HPDE6-E6E7 (cell line): Measurements from ENCODE around the gene HOXB1.
A peak's percentile ranks its signal among the peaks of the same experiment; 100 is the strongest.
"Not testable (repeated sequence)": the region's sequence is repeated elsewhere in the genome, so short reads cannot be mapped to it uniquely, and the experiment has no call there.

Experiments
- DNase-seq: peaks from one replicate; pipeline ENCODE4 v3.0.0; 2011; ENCODE audit warnings: missing footprints; ENCODE audit errors: extremely low spot score

The HOXB1 gene

DNA sequence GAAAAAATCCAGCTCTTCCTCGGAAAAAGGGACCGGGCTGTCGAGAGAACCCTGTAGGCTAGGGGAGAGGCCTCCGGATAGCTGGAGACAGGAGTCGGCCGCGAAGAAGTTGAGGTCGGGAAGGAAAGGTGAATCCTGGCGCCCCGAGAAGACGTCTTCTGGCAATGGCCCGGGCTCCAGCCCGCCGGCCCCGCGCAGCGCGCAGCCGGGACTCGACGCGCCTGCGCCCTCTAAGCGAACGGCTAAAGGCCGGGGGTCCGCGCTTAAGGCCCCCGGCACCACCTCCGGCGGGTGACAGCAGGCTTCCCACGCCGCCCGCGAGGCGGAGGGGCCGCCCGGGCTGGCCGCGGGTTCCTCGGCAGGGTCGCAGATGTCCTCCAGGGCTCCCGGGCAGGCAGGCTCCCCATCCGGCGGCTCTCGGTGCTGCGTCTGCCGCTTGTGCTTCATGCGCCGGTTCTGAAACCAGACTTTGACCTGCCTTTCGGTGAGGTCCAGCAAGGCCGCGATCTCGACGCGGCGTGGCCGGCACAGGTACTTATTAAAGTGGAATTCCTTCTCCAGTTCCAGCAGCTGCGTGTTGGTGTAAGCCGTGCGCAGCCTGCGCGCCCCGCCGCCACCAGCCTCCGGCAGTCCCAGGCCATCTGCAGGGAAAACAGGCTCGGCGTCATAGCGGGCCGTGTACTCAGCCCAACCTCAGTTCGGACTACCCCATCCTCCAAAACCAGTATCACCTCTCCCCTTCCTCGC is 12.5 kb upstream of the HOXB1 start:
- peak; percentile 59 for DNase-seq

DNA sequence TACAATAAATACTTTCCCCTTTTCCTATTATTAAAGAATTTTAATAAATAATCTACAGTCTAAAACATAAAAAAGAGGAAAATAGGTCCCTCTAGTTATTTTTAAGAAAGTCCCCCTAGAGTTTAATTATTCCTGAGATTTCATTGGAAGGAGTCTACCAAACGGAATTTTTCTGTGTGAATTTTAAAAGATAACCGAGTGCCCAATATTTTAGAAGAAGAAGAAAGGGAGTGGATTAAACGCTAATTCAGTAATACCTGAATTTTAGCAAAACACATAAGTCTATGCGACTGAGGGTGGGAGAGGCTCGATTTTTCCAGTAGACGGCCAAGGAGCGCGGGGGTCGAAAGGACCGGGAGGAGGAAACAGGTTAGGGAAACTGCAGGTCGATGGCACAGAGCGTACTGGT is 11.9 kb upstream of the HOXB1 start:
- no peak for DNase-seq

DNA sequence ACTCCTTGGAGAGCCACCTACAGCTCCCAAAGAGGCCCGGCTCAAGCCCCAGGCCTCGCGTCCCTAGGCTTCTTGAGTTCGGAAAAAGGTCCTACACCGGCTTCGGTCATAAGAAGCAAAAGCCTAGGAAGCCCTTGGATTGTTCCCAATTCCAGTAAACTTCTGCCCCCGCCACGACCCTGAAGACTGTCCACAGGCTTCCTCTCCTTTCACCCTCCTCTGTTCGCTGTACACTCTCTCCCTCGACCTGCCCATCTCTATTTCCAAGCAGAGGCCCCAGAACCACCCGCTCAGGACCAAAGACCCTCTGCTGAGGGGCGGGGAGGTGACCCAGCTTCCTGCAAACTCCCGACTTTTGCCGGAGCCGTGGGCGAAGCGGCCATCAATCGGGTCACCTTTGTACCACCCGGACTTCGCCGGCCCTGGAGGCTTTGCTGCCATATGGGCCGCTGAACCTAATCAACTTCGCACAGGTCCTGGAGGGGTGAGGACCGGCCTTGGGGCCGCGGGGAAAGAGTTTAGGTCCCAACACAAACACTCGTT is 11.4 kb upstream of the HOXB1 start:
- DNase-seq: no peak

DNA sequence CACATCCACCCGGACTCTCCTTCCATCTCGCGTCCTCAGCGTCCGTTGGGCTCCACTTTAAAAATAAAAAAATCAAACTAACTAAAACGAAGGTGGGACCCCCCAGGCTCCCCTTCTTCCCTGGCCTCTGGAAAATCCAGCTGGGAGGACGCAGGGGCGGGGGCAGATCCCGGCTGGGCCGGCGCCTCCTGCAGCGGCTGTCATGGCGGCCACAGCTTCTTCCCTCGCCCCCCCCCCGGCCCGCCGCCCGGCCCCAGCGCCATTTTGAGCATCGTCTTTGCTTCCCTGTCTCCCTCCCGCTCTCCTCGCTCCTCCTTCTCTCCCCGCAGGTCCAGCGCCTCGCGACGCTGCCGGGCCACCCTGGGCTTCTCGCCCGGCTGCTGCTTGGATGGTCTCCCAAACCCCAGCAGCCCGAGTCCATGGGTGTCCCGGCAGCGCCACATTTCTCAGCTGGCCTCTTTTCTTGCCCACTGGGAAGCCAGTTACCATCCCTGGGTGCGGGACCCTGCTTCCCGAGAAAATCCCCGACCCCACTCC is 10.8 kb upstream of the HOXB1 start:
- DNase-seq: no peak

DNA sequence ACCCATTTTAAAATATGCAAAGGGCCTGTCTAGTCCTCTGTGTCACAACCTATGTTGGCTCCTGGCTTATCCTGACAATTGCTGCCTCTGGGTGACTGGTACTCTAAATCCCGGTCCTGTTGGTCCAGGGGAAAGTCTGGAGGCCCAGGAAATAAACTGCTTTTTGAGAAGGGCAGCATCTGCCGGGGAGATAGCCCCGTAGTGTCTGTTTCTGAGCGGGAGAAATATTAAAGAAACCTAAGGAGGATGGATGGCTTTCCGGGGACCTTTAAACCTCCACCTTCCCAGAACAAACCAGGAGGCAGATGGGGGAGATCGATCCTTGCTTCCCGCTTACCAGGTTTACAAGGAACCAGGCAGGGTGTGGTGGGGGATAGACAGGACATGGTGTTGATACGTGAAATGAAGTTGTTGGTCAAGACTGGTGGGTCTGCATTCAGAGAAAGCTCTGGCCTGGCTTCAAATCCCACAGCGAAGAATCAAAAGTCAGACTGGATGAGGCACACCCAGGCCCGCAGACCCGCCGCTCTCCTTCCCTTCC is 10.3 kb upstream of the HOXB1 start:
- DNase-seq: no peak

DNA sequence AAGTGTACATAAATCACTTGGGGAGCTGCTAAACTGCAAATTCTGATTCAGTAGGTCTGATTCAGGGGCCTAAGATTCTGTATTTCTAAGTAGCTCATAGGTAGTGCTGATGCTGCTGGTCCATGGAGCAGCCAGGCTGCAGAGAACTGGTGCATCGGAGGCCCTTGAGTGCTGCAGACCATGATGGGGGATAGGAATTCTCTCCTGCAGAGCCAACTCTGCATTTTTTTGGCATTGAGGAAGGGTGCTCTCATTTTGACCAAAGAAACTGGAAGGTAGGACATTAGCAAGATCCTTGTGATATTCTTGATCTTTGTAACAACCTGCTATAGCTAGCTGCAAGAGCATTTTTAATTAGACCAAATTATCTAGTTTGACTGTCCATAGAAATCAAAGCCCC is 9.4 kb upstream of the HOXB1 start:
- no peak for DNase-seq

DNA sequence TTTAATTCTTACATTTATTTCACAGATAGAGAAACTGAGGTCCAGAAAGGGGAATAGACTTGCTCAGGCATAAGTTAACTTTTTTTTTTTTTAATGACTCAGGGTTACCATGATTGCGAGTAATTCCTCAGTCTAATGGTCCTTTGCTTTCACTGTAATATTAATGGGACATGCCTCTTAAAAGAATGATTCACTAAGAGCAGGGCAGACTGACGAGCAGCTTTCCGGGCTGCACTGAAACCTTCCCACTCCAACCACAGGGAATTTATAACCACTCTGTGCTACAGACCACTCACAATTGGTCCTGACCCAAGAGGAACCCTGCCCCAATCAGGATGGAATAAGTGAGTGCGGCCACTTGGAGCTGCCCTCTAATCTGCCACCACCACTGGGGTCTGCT is 8.4 kb upstream of the HOXB1 start:
- DNase-seq: no peak

DNA sequence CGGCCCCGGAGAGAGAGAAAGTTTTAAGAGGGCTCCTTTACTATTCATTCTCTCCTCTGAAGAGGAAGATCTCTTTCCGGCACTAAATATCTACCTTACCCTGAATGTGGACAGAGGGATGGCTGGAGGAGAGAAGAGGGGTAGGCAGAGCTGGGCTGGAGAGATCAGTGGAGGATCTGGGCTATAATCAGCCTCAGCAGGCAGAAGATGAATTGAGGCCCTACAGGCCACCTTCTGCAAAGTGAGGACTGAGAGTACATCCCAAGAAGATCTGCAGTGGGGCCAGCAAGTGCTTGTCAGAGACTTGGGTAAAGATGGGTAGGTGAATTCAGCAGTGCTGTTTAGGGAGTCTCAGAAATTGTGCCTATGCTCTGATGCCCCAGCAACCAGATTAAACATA is 6.5 kb upstream of the HOXB1 start:
- no peak for DNase-seq

DNA sequence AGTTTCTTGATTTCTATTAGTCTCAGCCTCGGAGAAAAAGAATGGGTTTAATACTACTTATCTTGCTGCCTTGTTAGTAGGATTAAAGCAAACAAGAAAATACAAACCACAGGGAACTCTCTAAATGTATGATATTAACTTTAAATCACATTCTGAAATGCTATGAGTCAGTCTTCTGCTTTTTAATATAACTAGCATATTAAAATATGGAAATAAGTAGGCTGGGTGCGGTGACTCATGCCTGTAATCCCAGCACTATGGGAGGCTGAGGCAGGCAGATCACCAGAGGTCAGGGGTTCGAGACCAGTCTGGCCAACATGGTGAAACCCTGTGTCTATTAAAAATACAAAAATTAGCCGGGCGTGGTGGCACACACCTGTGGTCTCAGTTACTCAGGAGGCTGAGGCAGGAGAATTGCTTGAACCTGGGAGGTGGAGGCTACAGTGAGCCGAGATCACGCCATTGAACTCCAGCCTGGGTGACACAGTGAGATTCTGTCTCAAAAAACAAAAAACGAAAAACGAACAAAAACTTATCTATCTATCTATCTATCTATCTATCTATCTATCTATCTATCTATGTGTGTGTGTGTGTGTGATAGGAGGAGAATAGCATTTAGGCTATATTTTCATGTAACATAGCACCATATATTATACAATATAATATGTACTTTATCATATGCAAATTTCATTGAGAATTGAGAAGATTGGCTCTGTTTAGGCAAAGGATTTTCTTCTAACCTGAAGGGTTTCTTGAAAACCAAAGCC is 5.2 kb upstream of the HOXB1 start:
- DNase-seq: not testable (repeated sequence)

DNA sequence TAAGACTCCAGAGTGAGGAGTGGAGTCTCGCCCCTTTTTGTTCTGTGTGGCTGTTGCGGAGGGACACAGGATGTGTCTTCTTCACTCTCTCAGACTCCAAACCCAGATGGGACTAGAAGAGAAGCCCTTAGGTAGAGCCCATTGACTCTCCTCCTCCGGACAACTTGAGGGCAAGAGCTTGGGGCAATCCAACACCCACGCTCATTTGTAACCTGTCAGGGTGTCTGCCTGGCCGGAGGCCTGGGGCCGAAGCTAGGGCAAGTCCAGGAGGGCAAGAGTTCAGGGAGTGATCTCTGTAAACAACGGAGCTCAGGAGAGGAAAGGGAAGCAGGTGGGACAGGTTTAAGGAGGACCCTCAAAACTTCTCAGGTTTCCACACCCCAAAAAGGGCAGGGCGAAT is 1.4 kb upstream of the HOXB1 start:
- no peak for DNase-seq

DNA sequence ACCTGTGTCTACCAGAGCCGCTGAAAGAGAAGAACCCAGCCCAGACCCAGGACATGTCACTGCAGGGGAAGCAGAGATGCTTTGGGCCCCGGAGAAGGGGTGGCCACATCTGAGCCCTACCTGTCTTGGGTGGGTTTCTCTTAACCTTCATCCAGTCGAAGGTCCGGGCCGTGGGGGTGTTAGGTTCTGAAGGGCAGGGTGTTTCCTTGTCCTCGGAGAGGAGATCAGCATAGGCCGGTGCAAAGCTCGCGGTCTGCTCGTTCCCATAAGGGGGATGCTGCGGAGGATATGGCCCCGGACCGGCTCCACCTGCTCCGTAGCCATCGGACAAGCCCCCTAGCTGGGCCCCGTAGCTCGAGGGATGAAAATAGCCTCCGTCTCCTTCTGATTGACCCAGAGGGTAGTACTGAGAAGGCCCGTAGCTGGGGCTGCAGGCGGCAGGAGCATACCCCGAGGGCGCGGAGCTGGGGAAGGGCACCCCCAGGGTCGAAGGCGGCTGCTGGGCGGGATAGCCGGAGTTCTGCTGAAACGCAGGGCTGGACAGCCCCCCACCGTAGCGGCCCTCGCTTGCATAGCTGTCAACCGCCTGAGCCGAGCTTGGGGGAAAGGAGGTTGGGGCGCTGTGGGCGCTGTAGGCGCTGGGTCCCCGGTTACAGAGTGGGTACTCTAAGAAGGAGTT is 464 bp downstream of the HOXB1 start:
- no peak for DNase-seq

DNA sequence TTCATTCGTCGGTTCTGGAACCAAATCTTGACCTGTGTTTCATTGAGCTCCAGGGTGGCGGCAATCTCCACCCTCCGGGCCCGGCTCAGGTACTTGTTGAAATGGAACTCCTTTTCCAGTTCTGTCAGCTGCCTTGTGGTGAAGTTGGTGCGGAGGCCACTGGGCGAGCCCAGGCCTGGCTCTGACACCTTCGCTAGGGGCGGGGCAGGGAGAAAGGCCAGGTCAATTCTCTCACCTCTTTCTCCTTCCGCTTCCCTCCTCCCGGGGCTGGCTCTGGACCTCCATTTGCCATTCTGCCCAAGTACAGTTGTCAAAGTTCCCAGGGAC is 1.2 kb downstream of the HOXB1 start:
- DNase-seq: peak; percentile 63

DNA sequence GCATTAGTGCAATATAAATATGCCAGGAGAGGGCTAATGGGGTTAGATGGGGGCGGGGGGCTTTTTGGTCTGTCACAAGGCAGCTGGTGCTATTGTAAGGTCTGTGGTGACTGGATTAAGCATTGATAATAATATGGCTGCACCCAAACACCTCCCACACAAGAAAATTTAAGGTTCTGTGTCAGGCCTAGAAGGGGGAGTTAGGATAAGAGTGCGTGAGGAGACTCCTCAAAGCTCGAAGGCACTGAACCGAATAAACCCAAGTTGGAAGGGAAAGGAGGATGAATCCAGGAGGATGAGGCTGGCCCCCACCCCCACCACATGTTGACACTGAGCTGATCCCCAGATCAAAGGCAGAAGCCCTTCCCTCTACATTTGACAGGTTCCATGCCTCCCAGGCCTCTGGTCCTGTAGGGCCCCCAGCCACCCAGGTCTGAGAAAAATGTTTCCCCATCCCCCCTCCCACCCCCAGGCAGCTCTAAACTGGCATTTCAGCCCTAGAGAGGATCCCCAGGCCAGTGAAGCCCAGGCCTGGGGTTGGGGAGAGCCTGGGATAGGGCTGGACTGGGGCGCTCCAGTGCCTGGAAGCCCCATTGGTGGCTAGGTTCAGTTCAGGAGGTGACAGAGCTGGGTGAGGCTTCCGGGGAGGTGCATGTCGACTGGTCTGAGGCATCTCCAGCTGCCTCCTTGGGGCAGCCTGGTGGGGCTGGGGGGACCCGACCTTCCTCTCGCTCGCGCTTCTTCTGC is 1.7 kb downstream of the HOXB1 start:
- DNase-seq: no peak

DNA sequence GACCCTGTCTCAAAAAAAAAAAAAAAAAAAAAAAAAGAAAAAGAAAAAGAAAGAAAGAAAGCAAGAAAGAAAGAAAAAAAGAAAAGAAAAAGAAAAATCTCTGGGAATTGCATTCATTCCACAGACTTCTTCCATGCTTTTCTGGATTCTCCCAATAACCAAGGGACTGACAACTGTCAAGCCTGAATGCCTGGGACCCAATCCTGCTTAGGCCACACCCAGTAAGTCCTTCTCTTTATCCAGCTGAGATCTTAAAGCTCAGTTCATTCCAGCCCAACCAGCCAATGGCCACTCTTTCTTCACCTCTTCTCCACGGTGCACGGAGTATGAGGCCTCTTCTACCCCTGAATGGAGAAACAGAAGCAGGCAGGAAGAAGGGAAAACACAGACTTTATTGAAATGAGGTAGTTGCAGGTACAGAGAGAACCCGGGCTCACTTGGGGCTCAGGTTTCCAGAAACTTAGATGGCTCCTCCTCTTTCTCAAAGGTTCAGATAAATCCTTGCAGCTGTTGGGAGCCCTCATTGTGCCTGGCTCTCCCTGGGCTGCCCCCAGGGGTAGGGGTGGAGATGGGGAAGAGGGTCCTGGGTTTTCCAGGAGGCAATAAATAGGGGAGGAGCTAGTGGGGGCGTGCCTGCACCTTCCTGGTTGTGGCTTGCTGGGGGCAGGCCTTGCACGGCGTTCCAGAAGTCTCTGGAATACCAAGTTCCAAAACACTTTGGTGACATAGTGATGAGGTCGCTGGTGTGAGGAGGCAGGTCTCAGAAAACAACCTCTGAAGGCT is 2.5 kb downstream of the HOXB1 start:
- no peak for DNase-seq

DNA sequence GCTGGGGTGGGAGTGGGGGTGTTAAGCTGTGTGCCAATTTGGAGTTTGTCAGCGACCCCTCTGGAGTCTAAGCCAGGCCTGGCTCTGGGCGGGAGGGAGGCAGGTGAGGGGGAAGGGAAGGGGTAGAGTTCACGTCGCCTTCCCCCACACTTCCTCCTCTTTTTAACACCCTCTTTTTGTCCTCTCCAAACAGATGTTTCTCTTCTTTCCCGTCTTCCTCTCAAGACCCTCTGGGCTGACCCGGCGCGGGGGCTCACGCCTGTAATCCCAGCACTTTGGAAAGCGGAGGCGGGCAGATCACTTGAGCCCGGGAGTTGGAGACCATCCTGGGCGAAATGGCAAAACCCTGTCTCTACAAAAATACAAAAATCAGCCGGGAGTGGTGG is 3.3 kb downstream of the HOXB1 start:
- DNase-seq: no peak

DNA sequence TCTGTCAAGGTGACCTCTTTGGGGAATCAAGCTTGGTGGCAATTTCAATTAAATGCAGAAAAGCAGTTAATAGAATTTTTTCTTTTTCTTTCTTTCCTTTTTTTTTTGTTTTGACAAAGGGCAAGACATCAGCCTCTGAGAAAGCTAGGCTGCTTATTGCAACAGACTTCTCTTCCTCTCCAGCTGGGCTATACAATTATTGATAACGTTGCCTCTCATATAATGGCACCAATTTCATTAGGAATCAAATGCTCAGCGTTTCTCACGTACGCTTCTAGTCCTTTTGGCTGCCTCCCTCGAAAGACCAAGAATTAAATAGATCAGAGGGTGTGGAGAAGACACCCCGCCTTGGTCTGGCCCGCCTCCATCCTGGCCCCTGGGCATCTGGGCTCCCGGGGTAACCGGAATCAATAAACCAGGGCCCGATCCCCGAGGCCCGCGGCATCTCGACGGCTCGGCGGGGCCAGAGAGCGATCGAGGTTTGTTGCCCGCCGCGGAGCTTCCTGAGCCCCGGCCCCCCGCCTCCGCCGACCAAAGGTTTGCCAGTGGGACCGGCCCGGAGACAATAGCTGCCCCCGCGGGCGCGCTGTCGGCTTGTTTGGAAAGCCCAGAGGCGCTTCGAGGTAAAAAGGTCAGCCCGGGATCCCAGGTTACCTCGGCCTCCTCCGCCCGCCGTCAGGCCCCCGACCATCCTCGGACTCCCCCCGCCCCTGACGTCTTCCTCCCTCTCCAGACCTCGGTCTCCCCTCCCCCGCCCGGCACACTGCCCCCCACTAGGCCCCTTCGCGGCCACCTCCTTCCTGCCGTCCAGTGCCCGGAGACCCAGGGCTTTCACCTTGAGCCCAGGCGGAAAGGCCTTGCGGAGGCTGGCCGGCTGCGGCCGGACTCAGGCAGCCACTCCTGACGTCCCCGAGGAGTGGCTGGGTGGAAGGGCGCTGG is 3.9 kb downstream of the HOXB1 start:
- DNase-seq: no peak

DNA sequence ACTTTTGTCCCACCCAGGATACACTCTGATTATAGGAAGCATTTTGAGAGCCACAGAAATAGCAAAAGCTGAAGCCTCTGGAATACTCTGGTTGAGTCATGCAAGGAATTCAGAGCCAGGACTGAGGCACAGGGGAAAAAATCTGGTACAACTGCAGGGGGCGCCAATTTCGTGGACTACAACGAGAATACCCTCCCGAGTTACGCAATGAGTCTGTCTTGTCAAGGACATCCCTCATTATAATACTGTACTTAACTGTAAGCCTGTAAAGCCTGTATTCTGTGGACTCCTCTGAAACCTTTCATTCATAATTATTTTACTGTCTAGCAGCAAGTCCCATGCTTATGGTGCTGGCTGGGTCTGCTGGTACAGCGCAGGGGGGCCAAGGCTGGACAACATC is 7.8 kb downstream of the HOXB1 start:
- DNase-seq: no peak

DNA sequence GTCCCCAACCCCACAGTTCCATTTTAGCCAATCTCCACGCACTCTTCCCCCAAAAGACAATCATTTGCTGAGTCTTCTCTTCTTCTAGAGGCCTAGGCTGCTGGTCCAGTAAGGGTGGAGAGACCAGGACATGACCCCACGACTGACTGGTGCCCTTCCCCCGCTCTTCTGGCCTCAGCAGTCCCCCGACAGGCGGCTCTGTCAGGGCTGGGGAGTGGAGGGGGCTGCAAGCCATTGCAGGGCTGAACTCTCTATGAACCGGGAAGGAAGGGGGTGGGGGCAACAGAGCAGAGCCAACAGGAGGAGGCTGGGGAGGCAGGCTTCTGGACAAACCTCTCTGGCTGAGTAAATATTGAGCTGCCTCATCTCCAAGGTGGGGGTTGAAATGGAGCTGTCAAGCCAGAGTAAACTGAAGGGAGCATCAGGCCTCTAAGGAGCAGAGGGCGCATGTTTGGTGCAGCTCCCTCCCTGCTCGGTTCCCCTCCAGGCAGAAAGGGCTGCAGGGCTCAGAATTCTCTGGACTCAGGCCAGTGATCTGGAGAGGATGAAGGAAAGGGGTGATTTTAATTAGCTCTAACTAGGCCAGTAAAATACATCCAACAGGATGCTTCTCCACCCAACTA is 8.7 kb downstream of the HOXB1 start:
- DNase-seq: no peak

DNA sequence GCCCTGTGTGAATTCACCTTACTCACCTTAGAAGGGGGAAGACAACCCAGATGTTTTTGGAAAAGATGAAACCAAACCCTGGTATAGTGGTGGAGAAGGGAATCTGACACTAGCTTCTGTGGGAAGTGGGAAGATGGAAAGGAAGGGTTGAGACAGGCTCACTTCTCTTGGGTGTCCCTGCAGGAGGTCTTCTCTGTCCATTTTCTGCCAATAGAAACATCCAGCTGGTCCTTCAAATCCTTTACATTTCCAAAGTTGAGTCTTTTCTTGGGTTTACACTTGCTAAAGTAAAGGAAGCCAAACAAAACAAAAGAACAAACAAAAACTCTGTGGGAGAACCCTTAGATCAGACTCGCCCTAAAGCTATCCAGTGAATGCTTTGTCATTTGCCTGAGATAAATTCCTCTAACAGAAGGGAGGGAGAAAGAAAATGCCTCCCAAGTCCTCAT is 10.2 kb downstream of the HOXB1 start:
- no peak for DNase-seq
